Panc1 (cell line): ENCODE data around the gene FAM151A. TPM values are rescaled to one million over a fixed set of nuclear protein-coding genes. Genes with fewer than 3 reads are reported as not detected.
"Not testable (repeated sequence)": the region's sequence is repeated elsewhere in the genome, so short reads cannot be mapped to it uniquely, and the experiment has no call there.

ENCODE experiments used
- ATAC-seq: fragments of 200-7000 bp; cut with Tn5 transposase; 2 replicates; pipeline ENCODE4 v1.9.1; 2020; ENCODE audit warnings: mild to moderate bottlenecking, moderate library complexity
- BruUV-seq: library from RNA; stranded (reverse); fragments of 400-500 nt; replicated peaks from 2 replicates; lab custom pipeline; 2021; lab: Mats Ljungman, UMichigan
- CTCF ChIA-PET: fragments of 300-600 bp; sonication (Branson Sonifier 250); formaldehyde crosslinking; loops from one replicate; lab custom pipeline; 2022; ENCODE audit warnings: antibody characterized with exemption; lab: Charles Lee
- POLR2A ChIA-PET: fragments of 300-600 bp; sonication (Branson Sonifier 250); formaldehyde crosslinking; loops from one replicate; lab custom pipeline; 2022; ENCODE audit warnings: antibody characterized with exemption; lab: Charles Lee
- DNase-seq: peaks from one replicate; pipeline ENCODE4 v3.0.0-alpha.2; 2010; ENCODE audit warnings: low read depth, low spot score
- H3K27ac ChIP-seq: 2 replicates; pipeline ENCODE4 v1.5.1; 2011; ENCODE audit warnings: mild to moderate bottlenecking, low read length, inconsistent platforms
- H3K27me3 ChIP-seq: fragments of 200-500 bp; sonication (Bioruptor generic); 2 replicates; pipeline ENCODE4 v1.6.0; 2014; ENCODE audit warnings: low read length, inconsistent platforms; ENCODE audit not compliant: control insufficient read depth, insufficient read depth
- H3K36me3 ChIP-seq: fragments of 200-500 bp; sonication (Bioruptor generic); 2 replicates; pipeline ENCODE4 v1.5.1; 2014; ENCODE audit warnings: inconsistent platforms, mild to moderate bottlenecking, low read length, moderate library complexity; ENCODE audit not compliant: control insufficient read depth, insufficient read depth
- H3K4me1 ChIP-seq: 2 replicates; pipeline ENCODE4 v1.5.1; 2011; ENCODE audit warnings: inconsistent platforms, mild to moderate bottlenecking, low read length, moderate library complexity; ENCODE audit not compliant: control insufficient read depth, insufficient read depth
- H3K4me3 ChIP-seq, 2 experiments: 2 replicates each; pipeline ENCODE4 v1.5.1; 2011 to 2012; ENCODE audit warnings: low read depth in 2 of 2, low read length in 2 of 2, mild to moderate bottlenecking in 2 of 2, inconsistent platforms in 1 of 2, moderate library complexity in 1 of 2
- H3K9me3 ChIP-seq: fragments of 200-500 bp; sonication (Bioruptor generic); 2 replicates; pipeline ENCODE4 v1.5.1; 2014; ENCODE audit warnings: low read depth, mild to moderate bottlenecking, inconsistent platforms, low read length, moderate library complexity; ENCODE audit not compliant: control insufficient read depth, insufficient read depth
- CTCF ChIP-seq: fragments of 450-650 bp; IDR thresholded peaks from 2 replicates; pipeline ENCODE4 v1.5.1; 2017; ENCODE audit warnings: mild to moderate bottlenecking
- POLR2AphosphoS5 ChIP-seq: IDR thresholded peaks from 2 replicates; pipeline ENCODE4 v1.6.1; 2012; ENCODE audit warnings: mild to moderate bottlenecking, low read depth, low read length, moderate library complexity
- REST ChIP-seq, 2 experiments: IDR thresholded peaks; 2 replicates each; pipeline ENCODE4 v1.6.1; 2011 to 2012; ENCODE audit warnings: low read depth in 2 of 2, control low read depth in 1 of 2, low read length in 1 of 2, mild to moderate bottlenecking in 1 of 2, moderate library complexity in 1 of 2; ENCODE audit not compliant: insufficient read depth in 1 of 2
- SIN3A ChIP-seq: IDR thresholded peaks from 2 replicates; pipeline ENCODE4 v1.6.1; 2012; ENCODE audit warnings: low read depth, mild to moderate bottlenecking, low read length, moderate library complexity, borderline replicate concordance; ENCODE audit not compliant: insufficient read depth
- TCF7L2 ChIP-seq: IDR thresholded peaks from 2 replicates; pipeline ENCODE4 v1.6.1; 2011; ENCODE audit warnings: mild to moderate bottlenecking, low read depth, low read length, inconsistent platforms
- in situ Hi-C: cut with HindIII; loops from 2 replicates; pipeline ENCODE4 v1.10.0; 2016; ENCODE audit warnings: low sequenced_read_pairs, low pct_unique_long_range_greater_than_20kb
- intact Hi-C: fragments of 100-400 bp; cut with micrococcal nuclease; formaldehyde crosslinking; loops from one replicate; pipeline ENCODE4 v1.10.0; 2022; ENCODE audit not compliant: unreplicated experiment
- total RNA-seq: library from RNA; stranded (reverse); gene quantifications from one replicate; pipeline ENCODE4 v1.2.1, GENCODE V29; 2021; ENCODE audit not compliant: unreplicated experiment

The FAM151A gene
- total RNA-seq, 1 experiment from 2014 or later, result not detected

GRCh38 chr1:54635804-54636203, 12.5 kb upstream of the FAM151A start:
- H3K36me3 ChIP-seq, H3K27me3 ChIP-seq, H3K27ac ChIP-seq, H3K4me1 ChIP-seq, CTCF ChIA-PET, BruUV-seq, POLR2A ChIA-PET, H3K4me3 ChIP-seq, DNase-seq, H3K9me3 ChIP-seq, intact Hi-C loops, in situ Hi-C loops, ATAC-seq: not testable (repeated sequence)

- intact Hi-C loops (no loop called here), in situ Hi-C loops (no loop called here)
- Histone ChIP-seq H3K27me3 (no peaks in the 10 kb centered on the region; the same call in 1 of the 2 replicates), H3K36me3 (no peaks in the 10 kb centered on the region), H3K4me3 (no peak overlapping the region), H3K4me1 (no peaks in the 10 kb centered on the region), H3K9me3 (no peaks in the 10 kb centered on the region), H3K27ac (no peak overlapping the region)
- BruUV-seq, result no TSS peak
- DNase-seq (no peak), ATAC-seq (no peak)
- TF ChIP-seq SIN3A (no peak), TCF7L2 (no peak), POLR2AphosphoS5 (no peak), CTCF (no peak), REST (IDR thresholded peaks at IDR 0.05; ENCODE audit: insufficient read depth in 1 of 2, low read depth in 2 of 2, low read length in 1 of 2) (no peak)
- ChIA-PET CTCF (no interaction called here), POLR2A (no interaction called here)
These were observed 3.9 kb upstream of the FAM151A start for GRCh38 chr1:54627196-54627595.

GRCh38 chr1:54624466-54625464, 1.4 kb upstream of the FAM151A start:
- POLR2A ChIA-PET, result no interaction called here
- in situ Hi-C loops (no loop called here), intact Hi-C loops (no loop called here)
- no peaks in the 10 kb centered on the region for H3K4me1 ChIP-seq
- DNase-seq (no peak), ATAC-seq (no peak)
- no peaks in the 10 kb centered on the region for H3K27me3 ChIP-seq
- H3K9me3 ChIP-seq, result no peaks in the 10 kb centered on the region
- TF ChIP-seq SIN3A, result no peak
- no peak for TF ChIP-seq POLR2AphosphoS5
- no peak for TF ChIP-seq TCF7L2
- TF ChIP-seq REST (IDR thresholded peaks at IDR 0.05; ENCODE audit: insufficient read depth in 1 of 2, low read depth in 2 of 2, low read length in 1 of 2), result no peak
- TF ChIP-seq CTCF, result no peak
- BruUV-seq, result no TSS peak
- no peak overlapping the region for H3K4me3 ChIP-seq
- CTCF ChIA-PET, result no interaction called here
- H3K36me3 ChIP-seq, result no peaks in the 10 kb centered on the region
- H3K27ac ChIP-seq, result no peak overlapping the region
